ENCODE data around the gene AMY1C.
"Not testable (repeated sequence)": the region's sequence is repeated elsewhere in the genome, so short reads cannot be mapped to it uniquely, and the experiment has no call there.

Gene AMY1C

GRCh38 chr1:103749598-103749997 lies at the start of gene AMY1C:
Gene AMY1C, plus strand, starts transcription at chr1:103749898. Its CDS starts 572 bp downstream, at chr1:103750470.
- not testable (repeated sequence) for DNase-seq

GRCh38 chr1:103700669-103701068 lies 49.0 kb upstream of the AMY1C start:
- DNase-seq, result not testable (repeated sequence)

GRCh38 chr1:103701256-103701655 lies 48.4 kb upstream of the AMY1C start:
- DNase-seq, result not testable (repeated sequence)

- DNase-seq, result not testable (repeated sequence)
Measured at GRCh38 chr1:103707670-103708069, 42.0 kb upstream of the AMY1C start.

- not testable (repeated sequence) for DNase-seq
Measured at GRCh38 chr1:103710381-103710780, 39.3 kb upstream of the AMY1C start.

- DNase-seq, result not testable (repeated sequence)
Measured at GRCh38 chr1:103717404-103717803, 32.3 kb upstream of the AMY1C start.

GRCh38 chr1:103721473-103721872 lies 28.2 kb upstream of the AMY1C start:
- DNase-seq, result not testable (repeated sequence)

- not testable (repeated sequence) for DNase-seq
Measured at GRCh38 chr1:103735334-103735733, 14.4 kb upstream of the AMY1C start.

GRCh38 chr1:103738031-103738430 lies 11.7 kb upstream of the AMY1C start:
- DNase-seq, result not testable (repeated sequence)

GRCh38 chr1:103744449-103744848 lies 5.2 kb upstream of the AMY1C start:
- not testable (repeated sequence) for DNase-seq

GRCh38 chr1:103745040-103745439 lies 4.7 kb upstream of the AMY1C start:
- not testable (repeated sequence) for DNase-seq

GRCh38 chr1:103748273-103748672 lies 1.4 kb upstream of the AMY1C start:
- DNase-seq, result not testable (repeated sequence)

GRCh38 chr1:103761896-103762295 lies 12.2 kb downstream of the AMY1C start:
- no peak for DNase-seq

- no peak for DNase-seq
Measured at GRCh38 chr1:103779932-103780331, 30.2 kb downstream of the AMY1C start.

GRCh38 chr1:103783944-103784377 lies 34.3 kb downstream of the AMY1C start:
- DNase-seq, result no peak

GRCh38 chr1:103788377-103788776 lies 38.7 kb downstream of the AMY1C start:
- DNase-seq, result no peak

- no peak for DNase-seq
Measured at GRCh38 chr1:103790172-103790571, 40.5 kb downstream of the AMY1C start.

All from stimulated activated CD4-positive, alpha-beta T cell treated with anti-CD3 and anti-CD28 coated beads, Interleukin-15, amount 100 ng/mL, for 24 hours (primary cell).